Fibroblast of the aortic adventitia (primary cell): ENCODE data around the gene EID3. TPM values are rescaled to one million over a fixed set of nuclear protein-coding genes. Genes with fewer than 3 reads are reported as not detected.

ENCODE experiments used
- DNase-seq: peaks from one replicate; pipeline ENCODE4 v3.0.0-alpha.2; 2010; ENCODE audit warnings: low read depth
- H3K4me3 ChIP-seq: 2 replicates; pipeline ENCODE4 v1.5.1; 2011; ENCODE audit warnings: low read depth, mild to moderate bottlenecking, control low read depth, low read length, moderate library complexity
- total RNA-seq: library from RNA; depleted of rRNA; stranded (reverse); fragments of >200 nt; gene quantifications from 2 replicates; pipeline ENCODE4 v1.2.3, GENCODE V29; 2012; ENCODE audit warnings: low replicate concordance
- TF ChIP-seq, protein P1 (sequence below): IDR thresholded peaks from 2 replicates; pipeline ENCODE4 v1.5.1; 2011; ENCODE audit warnings: mild to moderate bottlenecking, low read length, control low read depth, inconsistent platforms; ENCODE audit not compliant: insufficient read depth

The EID3 gene
- total RNA-seq, 1 donor: 14.9 TPM

DNA sequence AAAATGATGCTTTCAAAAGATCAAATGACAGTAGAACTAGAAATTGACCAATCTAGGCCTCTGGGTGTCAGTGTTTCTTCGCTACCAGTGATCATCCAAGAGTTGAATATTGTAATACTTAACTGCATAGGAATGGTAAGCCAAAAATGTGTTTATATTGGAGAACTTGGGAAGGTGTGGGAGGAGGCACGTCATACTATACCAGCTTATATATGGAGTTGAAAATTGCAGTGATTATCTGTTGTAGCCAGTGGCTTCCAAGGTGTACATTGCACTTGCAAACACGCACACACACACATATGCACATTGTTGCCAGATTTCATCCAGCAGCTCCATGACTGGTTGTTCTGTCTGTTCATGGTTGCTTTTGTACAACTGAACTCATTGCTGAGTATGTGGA is 36.1 kb downstream of the EID3 start:
- no peak overlapping the region for H3K4me3 ChIP-seq
- TF ChIP-seq, protein P1, sequence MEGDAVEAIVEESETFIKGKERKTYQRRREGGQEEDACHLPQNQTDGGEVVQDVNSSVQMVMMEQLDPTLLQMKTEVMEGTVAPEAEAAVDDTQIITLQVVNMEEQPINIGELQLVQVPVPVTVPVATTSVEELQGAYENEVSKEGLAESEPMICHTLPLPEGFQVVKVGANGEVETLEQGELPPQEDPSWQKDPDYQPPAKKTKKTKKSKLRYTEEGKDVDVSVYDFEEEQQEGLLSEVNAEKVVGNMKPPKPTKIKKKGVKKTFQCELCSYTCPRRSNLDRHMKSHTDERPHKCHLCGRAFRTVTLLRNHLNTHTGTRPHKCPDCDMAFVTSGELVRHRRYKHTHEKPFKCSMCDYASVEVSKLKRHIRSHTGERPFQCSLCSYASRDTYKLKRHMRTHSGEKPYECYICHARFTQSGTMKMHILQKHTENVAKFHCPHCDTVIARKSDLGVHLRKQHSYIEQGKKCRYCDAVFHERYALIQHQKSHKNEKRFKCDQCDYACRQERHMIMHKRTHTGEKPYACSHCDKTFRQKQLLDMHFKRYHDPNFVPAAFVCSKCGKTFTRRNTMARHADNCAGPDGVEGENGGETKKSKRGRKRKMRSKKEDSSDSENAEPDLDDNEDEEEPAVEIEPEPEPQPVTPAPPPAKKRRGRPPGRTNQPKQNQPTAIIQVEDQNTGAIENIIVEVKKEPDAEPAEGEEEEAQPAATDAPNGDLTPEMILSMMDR: no peak
- DNase-seq: peak; percentile 49

DNA sequence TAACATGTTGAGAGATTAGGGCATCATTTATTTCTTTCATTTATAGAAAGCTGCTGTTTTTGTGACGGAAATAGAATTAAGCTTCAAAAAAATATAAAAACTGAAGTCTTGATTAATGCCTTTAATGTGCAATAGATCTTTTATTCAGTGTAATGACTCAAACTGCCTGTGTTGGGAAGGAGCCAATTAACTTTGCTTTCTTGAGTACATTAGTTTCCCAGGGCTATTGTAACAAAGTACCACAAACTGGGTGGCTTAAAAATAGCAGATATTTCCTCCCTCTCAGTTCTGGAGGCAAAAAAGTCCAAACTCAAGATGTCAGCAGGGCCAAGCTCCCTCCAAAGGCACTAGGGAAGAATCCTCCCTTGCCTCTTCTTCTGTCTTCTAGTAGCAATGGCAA is 36.6 kb downstream of the EID3 start:
- no peak overlapping the region for H3K4me3 ChIP-seq
- peak; percentile 75 for DNase-seq
- TF ChIP-seq, protein P1: no peak

DNA sequence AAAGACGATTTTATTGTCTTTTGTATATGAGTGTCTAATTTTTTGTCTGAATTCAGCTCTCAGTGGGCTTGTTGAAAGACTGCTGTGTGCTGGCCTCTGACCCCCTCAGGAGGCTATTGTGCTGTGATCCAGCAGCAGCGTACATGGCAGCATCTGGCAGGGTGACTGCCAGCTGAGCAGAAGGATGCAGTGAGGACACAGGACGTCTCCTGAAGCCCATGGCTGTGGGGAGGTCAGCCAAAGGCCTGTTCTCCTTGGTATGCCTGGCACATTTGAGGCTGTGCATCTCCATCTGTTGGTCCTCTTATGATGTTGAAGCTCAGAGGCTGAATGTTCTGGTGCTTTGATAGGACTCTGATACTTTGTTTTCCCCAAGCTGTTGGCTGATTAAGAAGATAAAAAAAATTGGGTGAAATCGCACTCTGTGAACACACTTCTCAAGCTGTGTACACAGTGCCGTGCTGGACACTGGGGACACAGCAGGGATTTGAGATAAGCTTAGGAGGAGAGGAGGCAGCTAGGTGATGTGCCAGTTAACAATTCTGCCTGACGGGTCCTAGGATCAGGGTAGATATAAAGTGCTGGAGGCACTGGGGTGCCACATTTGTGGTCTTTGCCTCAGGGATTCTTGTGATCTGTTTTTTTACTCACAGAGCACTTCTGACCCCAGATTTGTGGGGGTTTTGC is 37.5 kb downstream of the EID3 start:
- TF ChIP-seq, protein P1: no peak
- no peak for DNase-seq
- no peak overlapping the region for H3K4me3 ChIP-seq

DNA sequence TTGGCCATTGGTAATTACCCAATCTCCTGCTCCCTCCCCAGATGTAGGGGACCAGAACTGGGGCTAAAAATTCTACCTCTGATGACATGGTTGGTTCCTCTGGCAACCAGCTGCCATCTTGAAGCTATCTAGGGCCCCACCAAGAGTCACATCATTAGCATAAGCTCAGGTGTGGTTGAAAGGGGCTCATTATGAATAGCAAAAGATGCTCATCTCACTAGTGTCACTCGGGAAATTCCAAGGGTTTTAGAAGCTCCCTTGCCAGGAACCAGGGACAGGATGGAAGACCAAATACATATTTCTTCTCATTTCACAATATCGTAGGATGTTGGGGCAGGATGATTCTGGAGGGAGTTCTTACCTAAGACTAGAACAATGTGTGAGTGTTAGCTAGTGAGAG is 38.6 kb downstream of the EID3 start:
- DNase-seq: no peak
- TF ChIP-seq, protein P1: no peak
- no peak overlapping the region for H3K4me3 ChIP-seq

DNA sequence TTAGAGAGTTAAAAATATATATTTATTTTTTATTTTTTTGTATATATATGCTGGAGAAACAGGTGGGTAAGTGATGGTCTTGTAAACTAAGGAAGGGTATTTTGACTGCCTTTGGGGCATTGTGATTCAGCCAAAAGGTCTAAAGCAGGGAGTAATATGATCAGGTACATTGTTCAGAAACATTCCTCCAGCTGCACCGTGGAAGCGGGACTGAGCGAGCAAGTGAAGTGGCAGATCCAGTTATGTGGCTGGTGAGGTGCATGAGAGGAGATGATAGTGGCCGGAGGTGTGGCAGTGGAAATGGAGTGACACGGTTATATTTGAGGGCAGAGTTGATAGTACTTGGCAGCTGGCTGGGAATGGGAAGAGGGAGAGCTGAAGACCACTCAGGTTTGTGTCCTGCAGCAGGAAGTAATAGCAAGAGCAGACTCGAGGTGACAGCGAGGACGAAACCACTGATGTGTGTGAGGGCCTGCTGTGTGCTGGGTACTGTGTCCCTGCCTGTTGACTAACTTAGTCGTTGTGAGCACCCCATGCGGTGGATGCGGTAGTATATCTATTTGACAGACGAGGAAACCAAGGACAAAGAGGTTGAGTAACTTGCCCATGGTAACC is 39.2 kb downstream of the EID3 start:
- no peak overlapping the region for H3K4me3 ChIP-seq
- TF ChIP-seq, protein P1: no peak
- DNase-seq: no peak

DNA sequence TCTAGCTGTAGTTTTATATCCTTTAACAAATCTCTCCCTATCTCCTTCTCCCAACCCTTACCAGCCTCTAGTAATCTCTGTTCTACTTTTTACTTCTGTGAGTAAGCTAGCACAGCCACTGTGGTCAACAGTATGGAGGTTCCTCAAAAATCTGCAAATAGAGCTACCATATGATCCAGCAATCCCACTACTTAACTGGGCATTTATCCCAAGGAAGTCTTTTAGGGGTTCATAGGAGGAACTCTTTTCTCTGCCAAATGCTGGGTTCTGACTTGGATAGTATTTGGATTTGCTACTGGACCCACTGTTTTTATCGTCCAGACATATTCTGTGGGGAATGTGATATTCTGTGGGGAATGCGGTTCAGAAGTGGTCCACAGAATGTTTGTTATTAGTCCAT is 41.1 kb downstream of the EID3 start:
- TF ChIP-seq, protein P1: no peak
- no peak overlapping the region for H3K4me3 ChIP-seq
- DNase-seq: no peak
